ENCODE results near the gene AQP7.

GRCh38 chr9:33440609-33441008 lies 38.2 kb upstream of the AQP7 start:
- TF ChIP-seq CTCF (IDR thresholded peaks at IDR 0.05; ENCODE audit: insufficient read depth, low read length, poor library complexity, severe bottlenecking) (no peak), EZH2phosphoT487 (conservative IDR thresholded peaks at IDR 0.05; ENCODE audit: low read length) (no peak)

Data from SU-DHL-6 (cell line).